Prostate gland (tissue), 2 donors: ENCODE measurements around the gene IGF1R. TPM values are rescaled to one million over a fixed set of nuclear protein-coding genes. Genes with fewer than 3 reads are reported as not detected.
A peak's percentile ranks its signal among the peaks of the same experiment; 100 is the strongest.

Experiments used
- DNase-seq: peaks from one replicate; pipeline ENCODE4 v3.0.0-alpha.2; 2019; ENCODE audit warnings: low spot score
- H3K27ac ChIP-seq, 2 donors: fragments of 200-600 bp; sonication (generic); 2 replicates each; pipeline ENCODE4 v1.5.1; 2017 to 2019
- H3K27me3 ChIP-seq: fragments of 200-600 bp; sonication (generic); replicated peaks from 2 replicates; pipeline ENCODE4 v1.5.1; 2019; ENCODE audit not compliant: insufficient read depth
- H3K36me3 ChIP-seq, 2 donors: fragments of 200-600 bp; sonication (generic); 1 replicate in 1 of 2; 2 replicates in 1 of 2; pipeline versions ENCODE4 v1.5.1 to v1.8.1; 2017 to 2019
- H3K4me1 ChIP-seq: fragments of 200-600 bp; sonication (generic); replicated peaks from 2 replicates; pipeline ENCODE4 v1.5.1; 2019
- H3K4me3 ChIP-seq, 2 donors: fragments of 200-600 bp; sonication (generic); 2 replicates each; pipeline ENCODE4 v1.5.1; 2017 to 2019
- H3K9me3 ChIP-seq: fragments of 200-600 bp; sonication (generic); 2 replicates; pipeline ENCODE4 v1.5.1; 2017
- POLR2A ChIP-seq: fragments of 450-650 bp; IDR thresholded peaks from one replicate; pipeline ENCODE4 v1.6.1; 2016; ENCODE audit warnings: antibody characterized with exemption, mild to moderate bottlenecking
- POLR2AphosphoS5 ChIP-seq: sonication (generic); formaldehyde crosslinking; IDR thresholded peaks from one replicate; pipeline ENCODE4 v1.6.1; 2017; ENCODE audit warnings: antibody characterized with exemption
- WGBS: methylation state at CpG from one replicate; pipeline ENCODE4 v1.1.5; 2018; 5-methylcytosine and 5-hydroxymethylcytosine counted together
- intact Hi-C: fragments of 100-400 bp; cut with DNase I; formaldehyde crosslinking; loops from one replicate; pipeline ENCODE4 v1.14.2; 2022
- total RNA-seq, 2 donors: library from RNA; depleted of rRNA; stranded (reverse); fragments of >200 nt; gene quantifications; one replicate each; pipeline ENCODE4 v1.1.0, GENCODE V29; 2016
- TF ChIP-seq, protein P1 (sequence below), 4 experiments: fragments of 200-600 bp in 2 of 4; fragments of 450-650 bp in 2 of 4; sonication (generic) in 2 of 4; IDR thresholded peaks; 1 replicate in 3 of 4; 2 replicates in 1 of 4; pipeline ENCODE4 v1.5.1; 2016 to 2019; ENCODE audit warnings: antibody characterized with exemption in 4 of 4, mild to moderate bottlenecking in 2 of 4, moderate library complexity in 2 of 4

The IGF1R gene
- total RNA-seq, 2 donors from 2014 or later = 190 to 216 TPM

DNA sequence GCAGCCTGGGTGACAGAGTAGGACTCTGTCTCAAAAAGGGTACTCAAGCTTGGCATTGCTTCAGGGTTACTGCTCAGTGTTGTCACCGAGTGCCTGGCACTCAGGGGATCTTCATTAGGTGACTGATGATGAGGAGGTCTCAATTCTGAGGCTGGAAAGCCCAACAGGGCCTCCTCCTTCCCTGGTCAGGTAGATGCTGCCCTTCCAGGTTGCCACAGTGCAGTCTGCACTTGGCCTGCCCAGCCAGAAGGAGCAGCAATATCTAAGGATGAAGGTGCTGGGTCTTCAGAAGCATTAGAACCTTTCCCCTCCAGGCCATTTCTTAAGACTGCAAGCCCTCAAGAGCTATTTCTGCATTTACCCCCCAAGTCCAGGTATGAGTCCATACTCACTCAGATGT is 317.3 kb downstream of the IGF1R start:
- H3K4me1 ChIP-seq = no peaks in the 10 kb centered on the region
- DNase-seq = no peak
- 100% methylated on average over 1 of the region's 1 CpG for WGBS
- H3K9me3 ChIP-seq = no peaks in the 10 kb centered on the region
- H3K27ac ChIP-seq = no peak overlapping the region
- H3K4me3 ChIP-seq = no peak overlapping the region
- H3K27me3 ChIP-seq = no peaks in the 10 kb centered on the region
- no peaks in the 10 kb centered on the region for H3K36me3 ChIP-seq
- TF ChIP-seq, protein P1, sequence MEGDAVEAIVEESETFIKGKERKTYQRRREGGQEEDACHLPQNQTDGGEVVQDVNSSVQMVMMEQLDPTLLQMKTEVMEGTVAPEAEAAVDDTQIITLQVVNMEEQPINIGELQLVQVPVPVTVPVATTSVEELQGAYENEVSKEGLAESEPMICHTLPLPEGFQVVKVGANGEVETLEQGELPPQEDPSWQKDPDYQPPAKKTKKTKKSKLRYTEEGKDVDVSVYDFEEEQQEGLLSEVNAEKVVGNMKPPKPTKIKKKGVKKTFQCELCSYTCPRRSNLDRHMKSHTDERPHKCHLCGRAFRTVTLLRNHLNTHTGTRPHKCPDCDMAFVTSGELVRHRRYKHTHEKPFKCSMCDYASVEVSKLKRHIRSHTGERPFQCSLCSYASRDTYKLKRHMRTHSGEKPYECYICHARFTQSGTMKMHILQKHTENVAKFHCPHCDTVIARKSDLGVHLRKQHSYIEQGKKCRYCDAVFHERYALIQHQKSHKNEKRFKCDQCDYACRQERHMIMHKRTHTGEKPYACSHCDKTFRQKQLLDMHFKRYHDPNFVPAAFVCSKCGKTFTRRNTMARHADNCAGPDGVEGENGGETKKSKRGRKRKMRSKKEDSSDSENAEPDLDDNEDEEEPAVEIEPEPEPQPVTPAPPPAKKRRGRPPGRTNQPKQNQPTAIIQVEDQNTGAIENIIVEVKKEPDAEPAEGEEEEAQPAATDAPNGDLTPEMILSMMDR (IDR thresholded peaks at IDR 0.05) = no peak
- TF ChIP-seq POLR2A (no peak), POLR2AphosphoS5 (no peak)
- intact Hi-C loops = no loop called here

DNA sequence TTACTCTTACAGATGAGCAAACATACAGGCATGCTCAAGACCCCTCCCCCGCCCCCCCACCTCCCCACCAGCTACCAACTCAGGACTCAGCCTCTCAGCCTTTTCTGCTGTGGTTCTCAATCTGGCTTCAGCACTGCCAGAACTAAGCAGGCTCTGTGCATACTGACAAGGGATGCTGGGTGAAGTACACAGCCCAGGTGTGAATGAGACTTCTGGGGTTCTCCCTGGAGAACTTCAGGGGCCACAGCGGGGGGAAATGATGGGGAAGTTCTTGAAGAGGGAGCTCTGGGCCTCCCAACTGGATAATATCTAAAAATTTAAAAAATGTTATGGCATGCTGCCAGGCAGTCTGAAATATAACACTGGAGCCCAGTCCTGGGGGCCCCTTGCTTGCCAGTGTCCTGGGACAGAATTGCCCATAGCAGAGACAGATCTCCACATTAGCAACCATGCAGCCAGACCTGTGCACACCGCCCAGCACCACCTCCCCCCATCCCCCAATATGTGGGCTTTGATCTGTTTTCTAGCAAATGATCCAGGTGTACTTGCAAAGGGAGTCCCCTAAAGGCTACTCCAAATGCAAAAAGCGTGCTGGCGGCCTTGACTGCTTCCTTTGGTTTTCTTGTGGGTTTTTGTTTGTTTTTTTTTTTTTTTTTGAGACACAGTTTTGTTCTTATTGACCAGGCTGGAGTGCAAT is 317.9 kb downstream of the IGF1R start:
- WGBS = 85% methylated on average over 5 of the region's 5 CpGs
- Histone ChIP-seq H3K27ac (no peak overlapping the region), H3K27me3 (no peaks in the 10 kb centered on the region), H3K4me1 (no peaks in the 10 kb centered on the region), H3K9me3 (no peaks in the 10 kb centered on the region), H3K36me3 (no peaks in the 10 kb centered on the region), H3K4me3 (no peak overlapping the region)
- no peak for TF ChIP-seq POLR2AphosphoS5
- DNase-seq = no peak
- intact Hi-C loops = no loop called here

DNA sequence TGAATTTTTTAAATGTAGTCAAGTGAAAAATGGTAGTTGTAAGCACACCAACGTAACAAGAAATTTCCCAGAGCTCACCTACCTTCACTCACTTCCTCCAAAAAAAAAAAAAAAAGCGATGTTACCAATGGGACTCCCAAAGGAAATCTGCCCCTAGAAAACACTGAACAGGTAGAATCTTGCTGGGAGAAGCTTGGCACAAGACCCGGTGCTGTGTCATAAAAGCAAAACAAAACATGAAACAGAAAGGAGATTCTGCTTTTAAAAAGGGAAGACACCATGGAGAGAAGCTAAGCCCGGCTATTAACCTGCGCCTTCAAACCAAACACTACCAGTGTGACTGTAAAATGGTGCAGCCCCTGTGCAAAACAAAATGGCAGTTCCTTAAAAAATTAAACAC is 318.8 kb downstream of the IGF1R start:
- H3K36me3 ChIP-seq = no peaks in the 10 kb centered on the region

DNA sequence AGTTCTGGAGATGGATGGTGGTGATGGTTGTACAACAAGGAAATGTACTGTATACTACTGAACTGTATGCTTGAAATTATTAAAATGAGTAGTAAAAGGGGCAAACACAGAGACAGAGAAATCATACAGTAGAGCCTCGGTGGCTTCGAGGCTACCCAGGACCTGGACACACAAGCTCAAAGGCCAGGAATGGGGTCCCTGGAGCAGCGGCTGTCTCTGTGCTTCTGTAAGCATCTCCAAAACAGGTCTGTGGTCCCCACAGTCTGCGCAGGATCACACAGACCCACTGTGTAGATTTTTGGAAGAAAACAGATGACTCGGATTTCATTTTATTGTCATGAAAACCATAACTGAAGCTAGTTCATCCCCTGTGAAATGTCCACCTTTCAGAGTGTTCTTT is 319.6 kb downstream of the IGF1R start:
- no peak for DNase-seq
- no peak overlapping the region for H3K27ac ChIP-seq
- TF ChIP-seq, protein P1 (IDR thresholded peaks at IDR 0.05) = no peak
- TF ChIP-seq POLR2A = no peak
- TF ChIP-seq POLR2AphosphoS5 = no peak
- no peaks in the 10 kb centered on the region for H3K36me3 ChIP-seq
- no peak overlapping the region for H3K4me3 ChIP-seq
- no peaks in the 10 kb centered on the region for H3K27me3 ChIP-seq
- WGBS = 88% methylated on average over 5 of the region's 5 CpGs
- intact Hi-C loops = no loop called here
- H3K4me1 ChIP-seq = no peaks in the 10 kb centered on the region
- no peaks in the 10 kb centered on the region for H3K9me3 ChIP-seq

More for the DNA sequence above, 318.8 kb downstream of the IGF1R start:
- Histone ChIP-seq H3K27ac (no peak overlapping the region), H3K4me1 (no peaks in the 10 kb centered on the region), H3K27me3 (no peaks in the 10 kb centered on the region), H3K4me3 (no peak overlapping the region), H3K9me3 (no peaks in the 10 kb centered on the region)
- TF ChIP-seq, protein P1 (IDR thresholded peaks at IDR 0.05) = no peak
- peak; percentile 28 for TF ChIP-seq POLR2AphosphoS5
- peak; percentile 51 for DNase-seq
- WGBS = 39% methylated on average over 5 of the region's 5 CpGs
- intact Hi-C loops = no loop called here

DNA sequence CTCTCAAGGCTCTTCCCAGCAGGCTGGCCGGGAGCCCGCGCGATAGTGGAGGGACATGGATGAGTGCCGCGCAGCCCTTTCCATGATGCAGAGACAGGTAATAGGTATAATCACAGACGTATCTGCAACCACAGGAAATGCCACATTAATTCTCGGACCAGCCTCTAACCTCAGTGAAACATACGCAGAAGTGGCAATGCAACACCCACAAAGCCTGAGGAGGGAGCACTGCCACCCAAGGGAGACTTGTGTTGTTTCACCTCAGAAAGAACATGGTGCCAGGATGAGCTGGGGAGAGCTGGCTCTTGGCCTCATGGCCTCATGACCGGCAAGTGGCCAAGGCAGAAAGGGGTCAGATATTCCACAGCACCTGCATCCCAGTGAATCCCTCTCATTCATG is 320.2 kb downstream of the IGF1R start:
- Histone ChIP-seq H3K9me3 (no peaks in the 10 kb centered on the region), H3K36me3 (no peaks in the 10 kb centered on the region), H3K27ac (no peak overlapping the region), H3K4me1 (no peaks in the 10 kb centered on the region), H3K4me3 (no peak overlapping the region), H3K27me3 (no peaks in the 10 kb centered on the region)
- 97% methylated on average over 10 of the region's 10 CpGs for WGBS
- intact Hi-C loops = no loop called here
- DNase-seq = no peak
- TF ChIP-seq, protein P1 (IDR thresholded peaks at IDR 0.05) = no peak
- TF ChIP-seq POLR2A (no peak), POLR2AphosphoS5 (no peak)
